ENCODE measurements around the gene C8G. TPM values are rescaled to one million over a fixed set of nuclear protein-coding genes. Genes with fewer than 3 reads are reported as not detected.

C8G gene
- total and polyA plus RNA-seq, 2 of the 4 experiments (the other 2 are of a cell fraction) = 0.80 TPM; not detected in 1

GRCh38 chr9:136960938-136961275, 15.9 kb downstream of the C8G start (continued):
- no peak for TF ChIP-seq FOS (IDR thresholded peaks at IDR 0.05; ENCODE audit: low read depth, low read length)
- no peak for TF ChIP-seq BHLHE40 (IDR thresholded peaks at IDR 0.05; ENCODE audit: low read depth, low read length)
- no peak for TF ChIP-seq MAFK (IDR thresholded peaks at IDR 0.05; ENCODE audit: low read depth, low read length)
- TF ChIP-seq RFX5 (IDR thresholded peaks at IDR 0.05; ENCODE audit: low read depth, low read length) = no peak

GRCh38 chr9:136961279-136962065, 16.4 kb downstream of the C8G start:
- Histone ChIP-seq H3K27ac (ENCODE audit: insufficient read depth, low read length) (no peak overlapping the region), H3K36me3 (ENCODE audit: control insufficient read depth, insufficient read depth, low read length) (no peaks in the 10 kb centered on the region), H4K5ac (ENCODE audit: low read depth, low read length) (no peak overlapping the region), H2BK15ac (ENCODE audit: low read depth, low read length) (no peak overlapping the region), H3K4me3 (ENCODE audit: insufficient read depth, low read depth, low read length) (no peak overlapping the region), H2BK5ac (ENCODE audit: low read depth, low read length, poor library complexity, severe bottlenecking) (no peak overlapping the region), H3K4me2 (ENCODE audit: low read depth, low read length) (no peak overlapping the region), H4K91ac (ENCODE audit: insufficient read depth, low read depth, low read length) (no peak overlapping the region), H4K8ac (ENCODE audit: low read depth in 2 of 2, low read length in 2 of 2) (no peak overlapping the region), H3K9me3 (ENCODE audit: control insufficient read depth, insufficient read depth, low read length) (peaks cover under 1% of the 10 kb centered on the region), H2BK120ac (ENCODE audit: low read depth, low read length) (no peak overlapping the region), H2AK5ac (ENCODE audit: low read depth, low read length) (no peak overlapping the region), H3K23ac (ENCODE audit: low read depth, low read length) (no peak overlapping the region), H3K4me1 (ENCODE audit: control insufficient read depth, insufficient read depth, low read length) (no peaks in the 10 kb centered on the region), H3K79me1 (ENCODE audit: low read depth in 1 of 2, low read length in 2 of 2) (no peaks in the 10 kb centered on the region), H3K4ac (ENCODE audit: low read depth, low read length) (no peak overlapping the region), H2AFZ (replicated peaks; ENCODE audit: low read length, poor library complexity) (no peak overlapping the region), H3K56ac (ENCODE audit: extremely low read depth, insufficient read depth, low read length) (no peak overlapping the region), H2AK9ac (replicated peaks; ENCODE audit: low read depth, low read length, poor library complexity) (no peak overlapping the region), H3K14ac (replicated peaks; ENCODE audit: low read depth, low read length) (no peak overlapping the region), H2BK20ac (ENCODE audit: low read depth, low read length) (no peak overlapping the region), H3K18ac (ENCODE audit: low read depth, low read length) (no peak overlapping the region), H3K9me1 (ENCODE audit: insufficient read depth, low read length) (peaks cover 2% of the 10 kb centered on the region; the same call in 1 of the 2 replicates), H4K20me1 (ENCODE audit: insufficient read depth, low read length) (no peaks in the 10 kb centered on the region), H3K27me3 (ENCODE audit: control insufficient read depth, insufficient read depth, low read length) (peaks cover 26% of the 10 kb centered on the region), H3K9ac (ENCODE audit: low read depth, low read length) (no peak overlapping the region)
- ChIA-PET CTCF (interaction anchor here (1.0 kb wide), 1 partner anchor 14 kb away, joined by 4 read pairs; no protein-coding TSS in a partner anchor), POLR2A (ENCODE audit: unreplicated experiment) (no interaction called here)
- BruUV-seq (replicated peaks) = no TSS peak
- dilution Hi-C loops (cut with HindIII; ENCODE audit: low sequenced_read_pairs, unreplicated experiment) (no loop called here), intact Hi-C loops (cut with micrococcal nuclease) (no loop called here), in situ Hi-C loops (cut with MboI; ENCODE audit: low sequenced_read_pairs) (no loop called here)
- no peak for TF ChIP-seq NFE2L2 (IDR thresholded peaks at IDR 0.05; ENCODE audit: low read depth, low read length)
- no peak for TF ChIP-seq CHD1 (IDR thresholded peaks at IDR 0.05; ENCODE audit: low read depth, low read length)
- no peak for TF ChIP-seq POLR2A (IDR thresholded peaks at IDR 0.05; ENCODE audit: low read depth, low read length)
- TF ChIP-seq USF2 (IDR thresholded peaks at IDR 0.05; ENCODE audit: low read depth, low read length) = no peak
- TF ChIP-seq CTCF (conservative IDR thresholded peaks at IDR 0.05; ENCODE audit: low read depth, low read length) = no peak
- no peak for TF ChIP-seq MXI1 (IDR thresholded peaks at IDR 0.05; ENCODE audit: borderline replicate concordance, low read depth, low read length)
- no peak for DNase-seq
- peak; percentile 10; the same call in 1 of the 2 replicates for ATAC-seq (ENCODE audit: low read depth)
- 58% methylated on average over 4 of the region's 23 CpGs; no CpG with 5 or more reads in 1 of the 2 experiments for WGBS, 2 experiments (ENCODE audit: extremely low coverage in 2 of 2, insufficient read length in 1 of 2)

All from IMR-90 (cell line).